ENCODE measurements around the gene C1QL4. TPM values are rescaled to one million over a fixed set of nuclear protein-coding genes. Genes with fewer than 3 reads are reported as not detected.
"Not testable (repeated sequence)": the region's sequence is repeated elsewhere in the genome, so short reads cannot be mapped to it uniquely, and the experiment has no call there.

The C1QL4 gene
- total and polyA plus RNA-seq, 3 experiments from 2014 or later = not detected

GRCh38 chr12:49322708-49323523 lies 14.1 kb downstream of the C1QL4 start, which contains the start of gene TROAP:
Gene TROAP (plus strand): TSS chr12:49323255. CDS start chr12:49323609, 354 bp downstream.
- H3K9me3 ChIP-seq (ENCODE audit: low read length) = no peaks in the 10 kb centered on the region
- no peaks in the 10 kb centered on the region for H3K27me3 ChIP-seq (ENCODE audit: insufficient read depth, low read length, poor library complexity, severe bottlenecking)
- no peaks in the 10 kb centered on the region for H3K36me3 ChIP-seq (ENCODE audit: insufficient read depth, low read length)
- Mint-ChIP-seq H3K36me3 (peaks cover 0 to 3% (median 0%) of the 10 kb centered on the region in 3 donors), H3K27ac (peak within 1 kb of the TSS; percentile 18 to 97 (median 85)), H3K4me1 (peaks cover 18 to 23% (median 22%) of the 10 kb centered on the region in 3 donors), H3K27me3 (no peaks in the 10 kb centered on the region), H3K4me3 (peak within 1 kb of the TSS; percentile 86 to 95 (median 90)), H3K9me3 (no peaks in the 10 kb centered on the region)
- peak within 1 kb of the TSS; percentile 77 for H3K27ac ChIP-seq (ENCODE audit: low read depth, low read length)
- DNase-seq = peak; percentile 95 to 98 (median 97)
- H3K4me1 ChIP-seq (ENCODE audit: insufficient read depth, low read length) = peaks cover 14% of the 10 kb centered on the region
- CTCF ChIA-PET = interaction anchor here (0.9 to 5.6 kb wide), 16 partner anchors 9 to 419 kb away, joined by 3 to 36 read pairs (median 4); partner anchors contain the start of genes C1QL4, DNAJC22, PRPH and SPATS2
- H3K4me3 ChIP-seq (ENCODE audit: low read length) = peak within 1 kb of the TSS; percentile 79
- POLR2A ChIA-PET = interaction anchor here (0.5 to 1.7 kb wide), 10 partner anchors 20 to 702 kb away, joined by 3 to 7 read pairs (median 3); partner anchors contain the start of genes DNAJC22, RACGAP1 and TMBIM6

- H3K9me3 Mint-ChIP-seq = no peaks in the 10 kb centered on the region
- Histone ChIP-seq H3K27ac (ENCODE audit: low read depth, low read length) (peak overlapping the region; percentile 68), H3K4me3 (ENCODE audit: low read length) (peak overlapping the region; percentile 65), H3K36me3 (ENCODE audit: insufficient read depth, low read length) (no peaks in the 10 kb centered on the region), H3K27me3 (ENCODE audit: insufficient read depth, low read length, poor library complexity, severe bottlenecking) (no peaks in the 10 kb centered on the region), H3K4me1 (ENCODE audit: insufficient read depth, low read length) (peaks cover 14% of the 10 kb centered on the region), H3K9me3 (ENCODE audit: low read length) (no peaks in the 10 kb centered on the region)
- H3K27me3 Mint-ChIP-seq = no peaks in the 10 kb centered on the region
- DNase-seq = no peak
- peak overlapping the region; percentile 86 to 95 (median 90) for H3K4me3 Mint-ChIP-seq
- peaks cover 18 to 23% (median 22%) of the 10 kb centered on the region in 3 donors for H3K4me1 Mint-ChIP-seq
- H3K27ac Mint-ChIP-seq = peak overlapping the region in 7 of 8 donors; percentile 18 to 87 (median 66)
- H3K36me3 Mint-ChIP-seq = peaks cover 0 to 3% (median 0%) of the 10 kb centered on the region in 3 donors
- POLR2A ChIA-PET = interaction anchor here (0.9 to 1.7 kb wide), 5 partner anchors 24 to 469 kb away, joined by 3 to 6 read pairs (median 3); partner anchors contain the start of genes DNAJC22 and TMBIM6
- CTCF ChIA-PET = interaction anchor here (1.0 to 5.6 kb wide), 14 partner anchors 9 to 234 kb away, joined by 3 to 36 read pairs (median 4); partner anchors contain the start of genes C1QL4, DNAJC22, PRPH and SPATS2
Measured at GRCh38 chr12:49322367-49322707, 14.7 kb downstream of the C1QL4 start.

- POLR2A ChIA-PET = interaction anchor here (0.7 kb wide), 1 partner anchor 21 kb away, joined by 5 read pairs; no protein-coding TSS in a partner anchor
- not testable (repeated sequence) for H3K27me3 ChIP-seq (ENCODE audit: insufficient read depth, low read length, poor library complexity, severe bottlenecking)
- peak overlapping the region in 3 of 8 donors; percentile 1 to 58 (median 54) for H3K27ac Mint-ChIP-seq
Measured at GRCh38 chr12:49320411-49321103, 16.4 kb downstream of the C1QL4 start.

DNA sequence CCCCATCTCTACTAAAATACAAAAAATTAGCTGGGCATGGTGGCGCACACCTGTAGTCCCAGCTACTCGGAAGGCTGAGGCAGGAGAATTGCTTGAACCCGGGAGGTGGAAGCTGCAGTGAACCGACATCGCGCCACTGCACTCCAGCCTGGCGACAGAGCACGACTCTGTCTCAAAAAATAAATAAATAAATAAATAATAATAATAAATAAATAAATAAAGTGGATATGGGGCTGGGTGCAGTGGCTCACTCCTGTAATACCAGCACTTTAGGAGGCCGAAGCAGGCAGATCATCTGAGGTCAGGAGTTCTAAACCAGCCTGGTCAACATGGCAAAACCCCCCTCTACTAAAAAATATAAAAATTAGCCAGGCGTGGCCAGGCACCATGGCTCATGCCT lies 19.9 kb downstream of the C1QL4 start:
- H3K27me3 ChIP-seq (ENCODE audit: insufficient read depth, low read length, poor library complexity, severe bottlenecking); H3K9me3 ChIP-seq (ENCODE audit: low read length); H3K36me3 Mint-ChIP-seq; H3K4me1 ChIP-seq (ENCODE audit: insufficient read depth, low read length); H3K27ac Mint-ChIP-seq; DNase-seq; H3K4me3 ChIP-seq (ENCODE audit: low read length); POLR2A ChIA-PET; H3K4me1 Mint-ChIP-seq; H3K36me3 ChIP-seq (ENCODE audit: insufficient read depth, low read length); H3K27me3 Mint-ChIP-seq; H3K9me3 Mint-ChIP-seq; H3K4me3 Mint-ChIP-seq; H3K27ac ChIP-seq (ENCODE audit: low read depth, low read length): not testable (repeated sequence)
- CTCF ChIA-PET = interaction anchor here (1.8 kb wide), 1 partner anchor 24 kb away, joined by 5 read pairs; no protein-coding TSS in a partner anchor

More at GRCh38 chr12:49320411-49321103, 16.4 kb downstream of the C1QL4 start:
- CTCF ChIA-PET; H3K9me3 ChIP-seq (ENCODE audit: low read length); H3K27ac ChIP-seq (ENCODE audit: low read depth, low read length); DNase-seq; H3K36me3 Mint-ChIP-seq; H3K36me3 ChIP-seq (ENCODE audit: insufficient read depth, low read length); H3K9me3 Mint-ChIP-seq; H3K4me3 ChIP-seq (ENCODE audit: low read length); H3K27me3 Mint-ChIP-seq: not testable (repeated sequence)
- peaks cover 14% of the 10 kb centered on the region for H3K4me1 ChIP-seq (ENCODE audit: insufficient read depth, low read length)
- peaks cover 18 to 23% (median 22%) of the 10 kb centered on the region in 3 donors for H3K4me1 Mint-ChIP-seq
- H3K4me3 Mint-ChIP-seq = peak overlapping the region in 6 of 7 donors; percentile 3 to 72 (median 30)

GRCh38 chr12:49314811-49315210 lies 22.2 kb downstream of the C1QL4 start:
- Mint-ChIP-seq H3K4me3 (no peak overlapping the region), H3K4me1 (no peaks in the 10 kb centered on the region), H3K9me3 (no peaks in the 10 kb centered on the region), H3K36me3 (no peaks in the 10 kb centered on the region), H3K27ac (peak overlapping the region in 1 of 8 donors; percentile 29), H3K27me3 (peaks cover 11 to 15% of the 10 kb centered on the region in 2 donors)
- H3K9me3 ChIP-seq (ENCODE audit: low read length) = no peaks in the 10 kb centered on the region
- no peaks in the 10 kb centered on the region for H3K36me3 ChIP-seq (ENCODE audit: insufficient read depth, low read length)
- no peak overlapping the region for H3K27ac ChIP-seq (ENCODE audit: low read depth, low read length)
- no peak overlapping the region for H3K4me3 ChIP-seq (ENCODE audit: low read length)
- no peaks in the 10 kb centered on the region for H3K4me1 ChIP-seq (ENCODE audit: insufficient read depth, low read length)
- CTCF ChIA-PET = no interaction called here
- POLR2A ChIA-PET = no interaction called here
- no peak for DNase-seq
- H3K27me3 ChIP-seq (ENCODE audit: insufficient read depth, low read length, poor library complexity, severe bottlenecking) = no peaks in the 10 kb centered on the region

GRCh38 chr12:49310451-49311000 lies 26.5 kb downstream of the C1QL4 start:
- H3K4me3 Mint-ChIP-seq; H3K9me3 Mint-ChIP-seq; H3K4me1 ChIP-seq (ENCODE audit: insufficient read depth, low read length); H3K4me3 ChIP-seq (ENCODE audit: low read length); H3K36me3 Mint-ChIP-seq; CTCF ChIA-PET; H3K27ac ChIP-seq (ENCODE audit: low read depth, low read length); H3K9me3 ChIP-seq (ENCODE audit: low read length); DNase-seq; H3K4me1 Mint-ChIP-seq; H3K27ac Mint-ChIP-seq; H3K27me3 ChIP-seq (ENCODE audit: insufficient read depth, low read length, poor library complexity, severe bottlenecking); POLR2A ChIA-PET; H3K36me3 ChIP-seq (ENCODE audit: insufficient read depth, low read length): not testable (repeated sequence)
- H3K27me3 Mint-ChIP-seq = peaks cover 18 to 50% of the 10 kb centered on the region in 2 donors

- Mint-ChIP-seq H3K36me3 (no peaks in the 10 kb centered on the region), H3K27ac (no peak overlapping the region), H3K9me3 (no peaks in the 10 kb centered on the region), H3K4me3 (no peak overlapping the region), H3K27me3 (peaks cover 18 to 49% of the 10 kb centered on the region in 2 donors), H3K4me1 (no peaks in the 10 kb centered on the region)
- Histone ChIP-seq H3K9me3 (ENCODE audit: low read length) (no peaks in the 10 kb centered on the region), H3K27ac (ENCODE audit: low read depth, low read length) (no peak overlapping the region), H3K4me3 (ENCODE audit: low read length) (no peak overlapping the region), H3K27me3 (ENCODE audit: insufficient read depth, low read length, poor library complexity, severe bottlenecking) (no peaks in the 10 kb centered on the region), H3K36me3 (ENCODE audit: insufficient read depth, low read length) (no peaks in the 10 kb centered on the region), H3K4me1 (ENCODE audit: insufficient read depth, low read length) (no peaks in the 10 kb centered on the region)
- CTCF ChIA-PET = interaction anchor here (0.9 kb wide), 1 partner anchor 13 kb away, joined by 3 read pairs; the partner anchor contains the start of gene TROAP
- no peak for DNase-seq
- POLR2A ChIA-PET = no interaction called here
Measured at GRCh38 chr12:49309386-49309785, 27.6 kb downstream of the C1QL4 start.
